KMS-11 (cell line): ENCODE data around the gene NOS3.

Source experiments
- H2AFZ ChIP-seq: fragments of 200-600 bp; sonication (generic); 2 replicates; pipeline ENCODE4 v1.6.1; 2016; ENCODE audit warnings: antibody characterized with exemption, mixed run types, low read depth
- H3K27ac ChIP-seq: fragments of 200-600 bp; sonication (generic); 2 replicates; pipeline ENCODE4 v1.6.1; 2016; ENCODE audit warnings: mild to moderate bottlenecking, mixed run types
- H3K27me3 ChIP-seq: fragments of 200-600 bp; sonication (generic); 2 replicates; pipeline ENCODE4 v1.6.1; 2017; ENCODE audit warnings: mild to moderate bottlenecking, low read depth, mixed run types, moderate library complexity; ENCODE audit not compliant: insufficient read depth
- H3K36me3 ChIP-seq: fragments of 200-600 bp; sonication (generic); 2 replicates; pipeline ENCODE4 v1.6.1; 2017; ENCODE audit warnings: mild to moderate bottlenecking, mixed run types; ENCODE audit not compliant: insufficient read depth
- H3K4me1 ChIP-seq: fragments of 200-600 bp; sonication (generic); 2 replicates; pipeline ENCODE4 v1.6.1; 2016; ENCODE audit warnings: mild to moderate bottlenecking, low read depth, mixed run types; ENCODE audit not compliant: poor library complexity, severe bottlenecking
- H3K4me2 ChIP-seq: fragments of 200-600 bp; sonication (generic); 2 replicates; pipeline ENCODE4 v1.7.0; 2016; ENCODE audit warnings: mild to moderate bottlenecking, mixed run types
- H3K4me3 ChIP-seq: fragments of 200-600 bp; sonication (generic); IDR thresholded peaks from 2 replicates; pipeline ENCODE4 v1.6.1; 2017; ENCODE audit warnings: low read depth, low read length, mixed read lengths; ENCODE audit not compliant: insufficient read depth
- H3K79me2 ChIP-seq: fragments of 200-600 bp; sonication (generic); 2 replicates; pipeline ENCODE4 v1.6.1; 2016; ENCODE audit warnings: low read depth, mixed run types; ENCODE audit not compliant: insufficient read depth
- H3K9ac ChIP-seq: fragments of 200-600 bp; sonication (generic); 2 replicates; pipeline ENCODE4 v1.6.1; 2016; ENCODE audit warnings: mild to moderate bottlenecking, mixed run types
- H4K20me1 ChIP-seq: fragments of 200-600 bp; sonication (generic); 2 replicates; pipeline ENCODE4 v1.6.1; 2016; ENCODE audit warnings: mild to moderate bottlenecking, mixed run types; ENCODE audit not compliant: insufficient read depth
- CTCF ChIP-seq: fragments of 200-600 bp; sonication (generic); conservative IDR thresholded peaks from 2 replicates; pipeline ENCODE4 v1.6.1; 2017; ENCODE audit warnings: low read depth, mild to moderate bottlenecking, antibody characterized with exemption, low read length, moderate library complexity, mixed read lengths

The NOS3 gene

GRCh38 chr7:151034312-151035025 is 43.7 kb downstream of the NOS3 start:
- no peak overlapping the region for H3K4me3 ChIP-seq
- H3K9ac ChIP-seq, result no peak overlapping the region
- no peak overlapping the region for H2AFZ ChIP-seq
- H3K4me2 ChIP-seq, result no peak overlapping the region
- no peak overlapping the region for H3K27ac ChIP-seq
- no peaks in the 10 kb centered on the region for H3K36me3 ChIP-seq
- H3K4me1 ChIP-seq, result peaks cover 16% of the 10 kb centered on the region
- H4K20me1 ChIP-seq, result no peaks in the 10 kb centered on the region
- 0 out of 2 replicates have a peak, but pooled peaks cover 3% of the 10 kb centered on the region for H3K79me2 ChIP-seq
- no peak for TF ChIP-seq CTCF
- no peaks in the 10 kb centered on the region for H3K27me3 ChIP-seq

GRCh38 chr7:151035026-151035717 is 44.4 kb downstream of the NOS3 start:
- Histone ChIP-seq H2AFZ (no peak overlapping the region), H3K9ac (no peak overlapping the region), H3K79me2 (no peaks in the 10 kb centered on the region), H3K4me1 (peaks cover 13% of the 10 kb centered on the region), H4K20me1 (no peaks in the 10 kb centered on the region), H3K4me2 (no peak overlapping the region), H3K27ac (no peak overlapping the region), H3K36me3 (no peaks in the 10 kb centered on the region), H3K27me3 (no peaks in the 10 kb centered on the region), H3K4me3 (no peak overlapping the region)
- no peak for TF ChIP-seq CTCF

- Histone ChIP-seq H3K79me2 (no peaks in the 10 kb centered on the region), H3K27ac (no peak overlapping the region), H3K4me2 (no peak overlapping the region), H4K20me1 (no peaks in the 10 kb centered on the region), H3K27me3 (no peaks in the 10 kb centered on the region), H3K4me1 (peaks cover 12% of the 10 kb centered on the region), H2AFZ (no peak overlapping the region), H3K4me3 (no peak overlapping the region), H3K36me3 (no peaks in the 10 kb centered on the region), H3K9ac (no peak overlapping the region)
- no peak for TF ChIP-seq CTCF
These were observed 45.1 kb downstream of the NOS3 start for GRCh38 chr7:151035902-151036301.

GRCh38 chr7:151038951-151039849 is 48.4 kb downstream of the NOS3 start:
- Histone ChIP-seq H3K79me2 (no peaks in the 10 kb centered on the region), H3K4me1 (peaks cover 12% of the 10 kb centered on the region), H4K20me1 (no peaks in the 10 kb centered on the region), H3K4me2 (no peak overlapping the region), H3K36me3 (no peaks in the 10 kb centered on the region), H2AFZ (no peak overlapping the region), H3K27ac (no peak overlapping the region), H3K9ac (no peak overlapping the region), H3K4me3 (no peak overlapping the region), H3K27me3 (no peaks in the 10 kb centered on the region)
- no peak for TF ChIP-seq CTCF
